ENCODE measurements around the gene MYH6. TPM values are rescaled to one million over a fixed set of nuclear protein-coding genes. Genes with fewer than 3 reads are reported as not detected.
A peak's percentile ranks its signal among the peaks of the same experiment; 100 is the strongest.

Gene MYH6
- total and polyA plus RNA-seq, 2 of the 13 experiments (the other 11 are each of a cell fraction or from before 2014, with no cell fraction given), result 0.01 TPM; not detected in 1

DNA sequence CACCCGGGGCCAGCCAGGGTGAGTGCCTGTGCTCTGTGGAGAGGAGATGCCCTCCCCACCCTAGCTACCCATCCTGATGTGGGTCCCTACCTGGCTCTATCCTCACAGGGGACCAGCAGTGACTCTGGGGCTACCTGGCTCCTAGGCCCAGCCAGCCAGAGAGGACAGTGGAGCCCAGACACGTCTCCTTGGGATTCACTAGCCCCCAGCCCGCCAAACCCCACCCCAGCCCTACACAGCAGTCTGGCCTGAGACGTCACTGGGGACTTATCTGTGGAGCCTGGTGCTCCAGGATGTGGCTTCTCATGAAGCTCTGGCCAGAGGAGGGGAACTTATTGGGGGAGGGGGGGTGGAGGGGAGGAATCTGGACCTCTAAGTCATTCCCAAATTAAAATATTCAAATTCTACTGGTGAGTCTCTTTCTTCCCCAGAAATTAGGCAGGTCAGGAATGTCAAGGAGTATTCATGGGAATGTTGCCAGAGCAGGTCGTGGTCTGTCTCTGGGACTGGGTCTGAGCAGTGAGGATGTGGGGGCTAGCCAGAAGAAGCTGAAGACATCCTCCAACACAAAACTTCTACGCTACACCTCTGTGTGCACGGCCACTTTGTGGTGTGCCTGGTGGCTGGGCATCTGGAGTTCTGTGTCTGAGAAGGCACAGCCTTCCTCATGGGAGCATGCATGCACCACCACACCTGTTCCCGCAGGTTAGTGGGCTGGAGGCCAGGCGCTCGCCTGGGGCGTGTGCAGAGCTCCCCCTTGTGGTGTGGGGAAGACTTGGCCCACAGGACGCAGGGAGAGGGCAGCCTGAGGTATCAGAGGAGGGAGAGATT is 28.5 kb downstream of the MYH6 start (continued):
- TF ChIP-seq, protein P1, sequence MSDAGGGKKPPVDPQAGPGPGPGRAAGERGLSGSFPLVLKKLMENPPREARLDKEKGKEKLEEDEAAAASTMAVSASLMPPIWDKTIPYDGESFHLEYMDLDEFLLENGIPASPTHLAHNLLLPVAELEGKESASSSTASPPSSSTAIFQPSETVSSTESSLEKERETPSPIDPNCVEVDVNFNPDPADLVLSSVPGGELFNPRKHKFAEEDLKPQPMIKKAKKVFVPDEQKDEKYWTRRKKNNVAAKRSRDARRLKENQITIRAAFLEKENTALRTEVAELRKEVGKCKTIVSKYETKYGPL (CRISPR knock-in tag; IDR thresholded peaks at IDR 0.05), result no peak
- TF ChIP-seq PCBP2 (optimal IDR thresholded peaks at IDR 0.05; ENCODE audit: low read depth, low read length, poor library complexity, severe bottlenecking), result peak; percentile 65
- TF ChIP-seq, protein P2, sequence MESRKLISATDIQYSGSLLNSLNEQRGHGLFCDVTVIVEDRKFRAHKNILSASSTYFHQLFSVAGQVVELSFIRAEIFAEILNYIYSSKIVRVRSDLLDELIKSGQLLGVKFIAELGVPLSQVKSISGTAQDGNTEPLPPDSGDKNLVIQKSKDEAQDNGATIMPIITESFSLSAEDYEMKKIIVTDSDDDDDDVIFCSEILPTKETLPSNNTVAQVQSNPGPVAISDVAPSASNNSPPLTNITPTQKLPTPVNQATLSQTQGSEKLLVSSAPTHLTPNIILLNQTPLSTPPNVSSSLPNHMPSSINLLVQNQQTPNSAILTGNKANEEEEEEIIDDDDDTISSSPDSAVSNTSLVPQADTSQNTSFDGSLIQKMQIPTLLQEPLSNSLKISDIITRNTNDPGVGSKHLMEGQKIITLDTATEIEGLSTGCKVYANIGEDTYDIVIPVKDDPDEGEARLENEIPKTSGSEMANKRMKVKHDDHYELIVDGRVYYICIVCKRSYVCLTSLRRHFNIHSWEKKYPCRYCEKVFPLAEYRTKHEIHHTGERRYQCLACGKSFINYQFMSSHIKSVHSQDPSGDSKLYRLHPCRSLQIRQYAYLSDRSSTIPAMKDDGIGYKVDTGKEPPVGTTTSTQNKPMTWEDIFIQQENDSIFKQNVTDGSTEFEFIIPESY (CRISPR knock-in tag; IDR thresholded peaks at IDR 0.05), result no peak
- TF ChIP-seq RFXAP (CRISPR knock-in tag; IDR thresholded peaks at IDR 0.05; ENCODE audit: borderline replicate concordance), result no peak
- no peak for TF ChIP-seq ZNF556 (CRISPR knock-in tag; IDR thresholded peaks at IDR 0.05; ENCODE audit: borderline replicate concordance)
- TF ChIP-seq, protein P3, sequence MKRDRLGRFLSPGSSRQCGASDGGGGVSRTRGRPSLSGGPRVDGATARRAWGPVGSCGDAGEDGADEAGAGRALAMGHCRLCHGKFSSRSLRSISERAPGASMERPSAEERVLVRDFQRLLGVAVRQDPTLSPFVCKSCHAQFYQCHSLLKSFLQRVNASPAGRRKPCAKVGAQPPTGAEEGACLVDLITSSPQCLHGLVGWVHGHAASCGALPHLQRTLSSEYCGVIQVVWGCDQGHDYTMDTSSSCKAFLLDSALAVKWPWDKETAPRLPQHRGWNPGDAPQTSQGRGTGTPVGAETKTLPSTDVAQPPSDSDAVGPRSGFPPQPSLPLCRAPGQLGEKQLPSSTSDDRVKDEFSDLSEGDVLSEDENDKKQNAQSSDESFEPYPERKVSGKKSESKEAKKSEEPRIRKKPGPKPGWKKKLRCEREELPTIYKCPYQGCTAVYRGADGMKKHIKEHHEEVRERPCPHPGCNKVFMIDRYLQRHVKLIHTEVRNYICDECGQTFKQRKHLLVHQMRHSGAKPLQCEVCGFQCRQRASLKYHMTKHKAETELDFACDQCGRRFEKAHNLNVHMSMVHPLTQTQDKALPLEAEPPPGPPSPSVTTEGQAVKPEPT (CRISPR knock-in tag; IDR thresholded peaks at IDR 0.05; ENCODE audit: low read depth), result peak; percentile 78
- TF ChIP-seq, protein P4, sequence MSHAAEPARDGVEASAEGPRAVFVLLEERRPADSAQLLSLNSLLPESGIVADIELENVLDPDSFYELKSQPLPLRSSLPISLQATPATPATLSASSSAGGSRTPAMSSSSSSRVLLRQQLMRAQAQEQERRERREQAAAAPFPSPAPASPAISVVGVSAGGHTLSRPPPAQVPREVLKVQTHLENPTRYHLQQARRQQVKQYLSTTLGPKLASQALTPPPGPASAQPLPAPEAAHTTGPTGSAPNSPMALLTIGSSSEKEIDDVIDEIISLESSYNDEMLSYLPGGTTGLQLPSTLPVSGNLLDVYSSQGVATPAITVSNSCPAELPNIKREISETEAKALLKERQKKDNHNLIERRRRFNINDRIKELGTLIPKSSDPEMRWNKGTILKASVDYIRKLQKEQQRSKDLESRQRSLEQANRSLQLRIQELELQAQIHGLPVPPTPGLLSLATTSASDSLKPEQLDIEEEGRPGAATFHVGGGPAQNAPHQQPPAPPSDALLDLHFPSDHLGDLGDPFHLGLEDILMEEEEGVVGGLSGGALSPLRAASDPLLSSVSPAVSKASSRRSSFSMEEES (CRISPR knock-in tag; IDR thresholded peaks at IDR 0.05), result 0 out of 2 replicates have a peak, but pooled peaks have one; percentile 16
- TF ChIP-seq ZNF558 (CRISPR knock-in tag; IDR thresholded peaks at IDR 0.05; ENCODE audit: borderline replicate concordance), result 0 out of 2 replicates have a peak, but pooled peaks have one; percentile 35
- TF ChIP-seq ZIK1 (CRISPR knock-in tag; IDR thresholded peaks at IDR 0.05; ENCODE audit: borderline replicate concordance, low read depth), result no peak
- 0 out of 2 replicates have a peak, but pooled peaks have one; percentile 79 for TF ChIP-seq ZNF256 (CRISPR knock-in tag; conservative IDR thresholded peaks at IDR 0.05)
- 0 out of 2 replicates have a peak, but pooled peaks have one; percentile 35 for TF ChIP-seq NFYB (CRISPR knock-in tag; IDR thresholded peaks at IDR 0.05)
- TF ChIP-seq NAIF1 (CRISPR knock-in tag; IDR thresholded peaks at IDR 0.05; ENCODE audit: borderline replicate concordance), result no peak
- no peak for TF ChIP-seq POLR2A (IDR thresholded peaks at IDR 0.05; ENCODE audit: insufficient read depth in 1 of 2, low read depth in 2 of 2, low read length in 2 of 2)
- peak; percentile 64; the same call in 1 of the 2 replicates for TF ChIP-seq ZNF768 (CRISPR knock-in tag; IDR thresholded peaks at IDR 0.05)
- TF ChIP-seq, protein P5, sequence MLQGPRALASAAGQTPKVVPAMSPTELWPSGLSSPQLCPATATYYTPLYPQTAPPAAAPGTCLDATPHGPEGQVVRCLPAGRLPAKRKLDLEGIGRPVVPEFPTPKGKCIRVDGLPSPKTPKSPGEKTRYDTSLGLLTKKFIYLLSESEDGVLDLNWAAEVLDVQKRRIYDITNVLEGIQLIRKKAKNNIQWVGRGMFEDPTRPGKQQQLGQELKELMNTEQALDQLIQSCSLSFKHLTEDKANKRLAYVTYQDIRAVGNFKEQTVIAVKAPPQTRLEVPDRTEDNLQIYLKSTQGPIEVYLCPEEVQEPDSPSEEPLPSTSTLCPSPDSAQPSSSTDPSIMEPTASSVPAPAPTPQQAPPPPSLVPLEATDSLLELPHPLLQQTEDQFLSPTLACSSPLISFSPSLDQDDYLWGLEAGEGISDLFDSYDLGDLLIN (CRISPR knock-in tag; IDR thresholded peaks at IDR 0.05; ENCODE audit: borderline replicate concordance), result peak; percentile 79; the same call in 1 of the 2 replicates
- TF ChIP-seq ZNF296 (CRISPR knock-in tag; conservative IDR thresholded peaks at IDR 0.05), result 0 out of 2 replicates have a peak, but pooled peaks have one; percentile 49
- TF ChIP-seq SSRP1 (CRISPR knock-in tag; IDR thresholded peaks at IDR 0.05), result 0 out of 2 replicates have a peak, but pooled peaks have one; percentile 51
- TF ChIP-seq, protein P6, sequence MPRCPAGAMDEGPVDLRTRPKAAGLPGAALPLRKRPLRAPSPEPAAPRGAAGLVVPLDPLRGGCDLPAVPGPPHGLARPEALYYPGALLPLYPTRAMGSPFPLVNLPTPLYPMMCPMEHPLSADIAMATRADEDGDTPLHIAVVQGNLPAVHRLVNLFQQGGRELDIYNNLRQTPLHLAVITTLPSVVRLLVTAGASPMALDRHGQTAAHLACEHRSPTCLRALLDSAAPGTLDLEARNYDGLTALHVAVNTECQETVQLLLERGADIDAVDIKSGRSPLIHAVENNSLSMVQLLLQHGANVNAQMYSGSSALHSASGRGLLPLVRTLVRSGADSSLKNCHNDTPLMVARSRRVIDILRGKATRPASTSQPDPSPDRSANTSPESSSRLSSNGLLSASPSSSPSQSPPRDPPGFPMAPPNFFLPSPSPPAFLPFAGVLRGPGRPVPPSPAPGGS (CRISPR knock-in tag; IDR thresholded peaks at IDR 0.05), result 0 out of 2 replicates have a peak, but pooled peaks have one; percentile 64
- TF ChIP-seq CENPT (CRISPR knock-in tag; IDR thresholded peaks at IDR 0.05; ENCODE audit: low read depth), result 0 out of 2 replicates have a peak, but pooled peaks have one; percentile 48
- TF ChIP-seq THAP11 (CRISPR knock-in tag; IDR thresholded peaks at IDR 0.05), result peak; percentile 68
